IgD-negative memory B cell (primary cell): ENCODE measurements around the gene MYO3B. TPM values are rescaled to one million over a fixed set of nuclear protein-coding genes. Genes with fewer than 3 reads are reported as not detected.

ENCODE experiments used
- H3K27ac Mint-ChIP-seq, 3 donors: one replicate each; pipeline ENCODE4 v1.8.0; 2020 to 2022; ENCODE audit warnings: mild to moderate bottlenecking in 3 of 3, mixed read lengths in 3 of 3, moderate library complexity in 1 of 3
- H3K27me3 Mint-ChIP-seq: one replicate; pipeline ENCODE4 v1.8.0; 2021; ENCODE audit warnings: mixed read lengths
- H3K36me3 Mint-ChIP-seq: one replicate; pipeline ENCODE4 v1.8.0; 2020; ENCODE audit warnings: mild to moderate bottlenecking, mixed read lengths
- H3K4me1 Mint-ChIP-seq, 3 donors: one replicate each; pipeline ENCODE4 v1.8.0; 2020 to 2022; ENCODE audit warnings: mixed read lengths in 3 of 3, mild to moderate bottlenecking in 1 of 3
- H3K4me3 Mint-ChIP-seq, 4 donors: one replicate each; pipeline ENCODE4 v1.8.0; 2020 to 2022; ENCODE audit warnings: mild to moderate bottlenecking in 4 of 4, mixed read lengths in 4 of 4, moderate library complexity in 3 of 4
- H3K9me3 Mint-ChIP-seq, 3 donors: one replicate each; pipeline ENCODE4 v1.8.0; 2020 to 2021; ENCODE audit warnings: mixed read lengths in 3 of 3, mild to moderate bottlenecking in 1 of 3
- polyA plus RNA-seq: library from polyadenylated mRNA; unstranded; fragments of 300-500 nt; fragmentation: Illumina TruSeq; gene quantifications from one replicate; pipeline ENCODE4 v1.2.3, GENCODE V29; 2021

The MYO3B gene
- polyA plus RNA-seq, 1 donor from 2014 or later: 0.23 TPM

DNA sequence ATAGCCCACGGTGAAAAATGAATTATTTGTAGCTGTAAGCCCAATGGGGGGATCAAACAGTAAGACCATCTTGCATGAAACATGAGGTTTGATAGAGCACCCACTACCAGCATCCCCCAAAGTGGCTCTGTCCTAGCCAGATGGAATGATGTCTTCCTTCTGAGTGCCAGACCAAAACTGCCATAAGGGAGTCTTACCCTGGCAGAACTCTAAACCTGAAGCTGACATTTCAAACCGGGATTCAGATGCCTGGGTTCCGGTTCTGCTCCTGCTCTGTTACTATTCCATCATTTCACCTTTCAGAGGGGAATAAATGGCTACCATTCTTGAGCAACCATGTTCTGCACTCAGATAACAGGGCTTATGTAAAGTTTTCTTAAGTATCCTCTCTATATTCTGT lies 67.4 kb downstream of the MYO3B start:
- Mint-ChIP-seq H3K27ac (no peak overlapping the region), H3K27me3 (peaks cover 6% of the 10 kb centered on the region), H3K36me3 (no peaks in the 10 kb centered on the region), H3K4me1 (no peaks in the 10 kb centered on the region), H3K4me3 (no peak overlapping the region), H3K9me3 (peaks cover 0 to 3% (median 2%) of the 10 kb centered on the region in 3 donors)

DNA sequence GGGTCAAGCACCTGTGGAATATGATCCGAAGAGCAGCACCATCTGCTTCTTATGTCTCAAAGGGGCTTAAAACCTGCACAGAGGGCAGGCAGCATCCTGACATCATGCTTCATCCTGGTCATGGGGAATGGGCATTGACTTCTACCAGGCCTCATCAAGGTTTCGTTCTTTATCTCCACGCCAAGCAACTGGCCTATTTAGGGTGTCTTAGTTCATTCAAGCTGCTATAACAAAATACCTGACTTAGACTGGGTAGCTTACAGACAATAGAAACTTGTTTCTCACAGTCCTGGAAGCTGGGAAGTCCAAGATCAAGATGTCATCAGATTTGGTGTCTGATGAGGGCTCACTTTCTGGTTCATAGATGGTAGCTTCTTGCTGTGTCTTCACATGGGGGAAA lies 69.4 kb downstream of the MYO3B start:
- no peak overlapping the region for H3K27ac Mint-ChIP-seq
- no peaks in the 10 kb centered on the region for H3K4me1 Mint-ChIP-seq
- no peak overlapping the region for H3K4me3 Mint-ChIP-seq
- peaks cover 6% of the 10 kb centered on the region for H3K27me3 Mint-ChIP-seq
- peaks cover 0 to 3% (median 2%) of the 10 kb centered on the region in 3 donors for H3K9me3 Mint-ChIP-seq
- no peaks in the 10 kb centered on the region for H3K36me3 Mint-ChIP-seq

DNA sequence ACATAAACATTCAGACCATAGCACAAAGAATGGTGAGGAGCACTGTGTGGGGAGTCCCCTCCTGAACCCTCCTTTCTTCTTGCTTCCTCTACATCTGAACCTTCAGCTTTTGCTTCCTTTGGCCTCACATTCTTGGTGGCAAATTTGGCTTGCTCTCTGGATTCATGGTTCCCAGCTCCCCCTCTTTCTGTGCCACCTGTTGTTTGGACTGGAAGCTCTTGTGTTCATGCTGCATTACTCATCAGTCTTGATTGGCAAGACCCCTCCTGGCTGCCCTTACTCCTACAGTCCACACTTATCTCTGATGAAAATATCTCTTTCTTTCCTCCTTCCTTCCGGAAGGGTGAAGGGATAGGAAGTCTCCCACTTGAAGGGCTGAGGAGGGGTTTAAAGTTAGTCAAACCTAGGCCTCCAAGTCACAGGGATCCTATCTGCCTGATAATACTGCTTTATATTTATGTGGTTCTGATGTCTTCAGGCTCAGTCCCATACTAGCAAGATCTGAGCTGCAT lies 70.0 kb downstream of the MYO3B start:
- Mint-ChIP-seq H3K4me3 (no peak overlapping the region), H3K9me3 (peaks cover 0 to 3% (median 3%) of the 10 kb centered on the region in 3 donors), H3K36me3 (no peaks in the 10 kb centered on the region), H3K27ac (no peak overlapping the region), H3K4me1 (no peaks in the 10 kb centered on the region), H3K27me3 (peaks cover 6% of the 10 kb centered on the region)

DNA sequence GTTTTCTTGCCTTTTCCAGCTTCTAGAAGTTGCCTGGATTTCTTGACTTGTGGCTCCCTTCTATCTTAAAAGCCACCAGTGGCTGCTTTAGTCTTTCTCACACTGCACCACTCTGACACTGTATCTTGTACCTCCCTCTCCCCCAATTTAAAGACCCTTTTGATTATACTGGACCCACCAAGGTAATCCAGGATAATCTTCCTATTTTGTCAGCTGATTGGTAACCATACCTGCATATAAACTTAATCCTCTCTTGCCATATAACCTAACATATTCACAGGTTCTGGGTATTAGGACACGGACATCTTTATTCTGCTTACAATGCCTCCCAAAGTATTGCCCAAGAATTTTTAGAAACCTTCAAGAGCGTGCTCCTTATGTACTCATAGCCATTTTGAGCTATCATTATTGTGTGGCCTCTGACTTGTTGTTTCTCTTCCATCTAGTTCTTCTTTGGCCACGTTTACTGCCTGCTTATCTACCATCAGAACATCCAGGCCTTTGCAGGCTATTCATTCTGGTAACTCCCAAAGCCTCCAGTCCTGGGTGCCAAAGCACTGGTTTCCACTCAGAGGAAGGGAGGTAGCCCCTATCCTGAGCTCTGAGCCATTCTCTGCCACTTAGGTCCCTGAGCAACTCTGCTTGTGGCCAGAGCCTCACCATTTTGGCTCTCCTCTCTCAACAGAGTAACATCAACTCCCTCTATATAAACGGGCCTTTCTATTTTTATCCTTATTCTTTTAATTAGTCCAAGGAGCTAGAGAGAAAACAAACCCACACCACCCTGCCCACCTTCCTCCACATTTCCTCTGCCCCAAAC lies 70.8 kb downstream of the MYO3B start:
- Mint-ChIP-seq H3K9me3 (peaks cover 0 to 4% (median 3%) of the 10 kb centered on the region in 3 donors), H3K36me3 (no peaks in the 10 kb centered on the region), H3K27me3 (peaks cover 4% of the 10 kb centered on the region), H3K27ac (no peak overlapping the region), H3K4me1 (no peaks in the 10 kb centered on the region), H3K4me3 (no peak overlapping the region)

DNA sequence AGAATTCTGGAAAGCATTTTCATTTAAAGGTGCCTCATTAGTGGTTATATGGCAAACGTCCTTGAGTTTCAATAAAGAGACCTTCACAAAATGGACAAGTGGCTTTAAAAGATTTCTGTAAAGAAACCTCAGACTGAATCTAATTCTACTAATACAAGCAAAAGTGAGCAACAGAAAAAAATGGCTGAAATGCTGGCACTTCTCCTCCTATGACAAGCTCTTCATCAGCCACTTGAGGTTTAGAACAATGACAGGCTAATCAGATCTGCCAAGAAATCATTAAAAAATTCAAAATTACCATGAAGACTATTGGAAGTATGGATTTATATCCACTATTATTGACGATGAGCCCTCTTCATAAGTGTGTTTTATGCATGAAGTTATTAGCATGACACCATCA lies 71.8 kb downstream of the MYO3B start:
- Mint-ChIP-seq H3K4me1 (no peaks in the 10 kb centered on the region), H3K4me3 (no peak overlapping the region), H3K27ac (no peak overlapping the region), H3K9me3 (peaks cover 0 to 4% (median 1%) of the 10 kb centered on the region in 3 donors), H3K27me3 (peaks cover 3% of the 10 kb centered on the region), H3K36me3 (no peaks in the 10 kb centered on the region)

DNA sequence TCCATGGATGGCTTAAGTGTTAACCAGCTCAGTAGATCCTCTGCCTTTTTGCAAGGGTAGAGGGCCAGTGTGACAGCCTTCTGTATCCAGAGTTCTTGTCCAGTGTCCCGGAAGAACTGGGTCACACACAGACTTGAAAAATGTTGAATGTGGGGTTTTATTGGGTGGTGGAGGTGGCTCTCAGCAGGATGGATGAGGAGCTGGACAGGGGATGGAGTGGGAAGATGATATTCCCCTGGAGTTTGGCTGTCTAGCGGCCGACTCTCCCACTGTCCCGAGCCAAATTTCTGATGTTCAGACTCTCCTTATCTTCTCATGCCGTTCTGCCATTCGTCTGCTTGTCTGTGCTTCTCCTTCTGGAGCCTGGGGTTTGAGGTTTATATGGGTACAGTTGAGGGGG lies 72.6 kb downstream of the MYO3B start:
- H3K27me3 Mint-ChIP-seq: no peaks in the 10 kb centered on the region
- peaks cover 0 to 4% (median 0%) of the 10 kb centered on the region in 3 donors for H3K9me3 Mint-ChIP-seq
- no peak overlapping the region for H3K27ac Mint-ChIP-seq
- H3K36me3 Mint-ChIP-seq: no peaks in the 10 kb centered on the region
- no peak overlapping the region for H3K4me3 Mint-ChIP-seq
- no peaks in the 10 kb centered on the region for H3K4me1 Mint-ChIP-seq

DNA sequence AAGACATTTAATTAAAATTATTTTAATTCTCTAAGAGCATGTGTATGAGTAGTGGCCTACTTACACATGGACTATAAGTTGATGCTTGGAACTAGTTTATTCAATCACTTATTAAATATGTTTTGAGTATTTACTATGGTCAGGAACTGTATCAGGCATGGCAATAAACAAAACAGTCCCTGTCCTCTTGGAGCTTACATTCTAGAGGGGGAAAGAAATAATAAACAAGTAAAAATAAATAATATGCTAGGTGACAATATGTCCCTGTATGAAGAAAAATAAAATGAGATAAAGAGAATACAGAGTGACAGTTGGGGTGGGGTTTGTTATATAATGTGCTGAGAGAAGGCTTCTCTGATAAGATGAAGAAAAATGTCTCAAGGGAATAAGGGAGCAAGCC lies 74.5 kb downstream of the MYO3B start:
- Mint-ChIP-seq H3K4me1 (no peaks in the 10 kb centered on the region), H3K9me3 (peaks cover 0 to 4% (median 0%) of the 10 kb centered on the region in 3 donors), H3K4me3 (no peak overlapping the region)

DNA sequence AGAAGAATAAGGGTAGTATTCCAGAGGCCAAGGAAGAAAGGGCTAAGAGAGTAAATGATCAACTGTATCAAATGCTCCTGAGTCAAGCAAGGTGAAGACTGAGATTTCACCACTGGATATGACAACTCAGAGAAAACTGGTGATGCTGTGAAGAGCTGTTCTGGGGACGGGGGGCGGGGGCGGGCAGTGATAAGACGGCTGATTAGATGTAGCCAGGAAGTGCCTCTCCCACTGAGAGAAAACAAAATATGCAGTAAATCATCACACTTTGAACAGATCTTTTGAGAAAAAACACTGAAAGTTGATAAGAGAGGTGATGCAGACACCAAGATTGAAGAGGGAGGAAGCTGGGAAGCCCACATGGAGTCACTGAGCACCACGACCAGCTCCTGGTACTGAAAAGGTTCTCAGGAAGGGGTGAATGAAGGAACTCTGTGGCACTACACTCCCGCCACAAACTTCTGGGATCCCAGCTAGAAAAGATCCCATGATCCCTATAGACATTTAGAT lies 75.8 kb downstream of the MYO3B start:
- H3K9me3 Mint-ChIP-seq: peaks cover 0 to 4% (median 0%) of the 10 kb centered on the region in 3 donors
- no peaks in the 10 kb centered on the region for H3K27me3 Mint-ChIP-seq
- no peaks in the 10 kb centered on the region for H3K4me1 Mint-ChIP-seq
- H3K27ac Mint-ChIP-seq: no peak overlapping the region
- peaks cover 1% of the 10 kb centered on the region for H3K36me3 Mint-ChIP-seq
- H3K4me3 Mint-ChIP-seq: no peak overlapping the region

More for the DNA sequence above, 74.5 kb downstream of the MYO3B start:
- peaks cover 1% of the 10 kb centered on the region for H3K36me3 Mint-ChIP-seq
- no peak overlapping the region for H3K27ac Mint-ChIP-seq
- H3K27me3 Mint-ChIP-seq: no peaks in the 10 kb centered on the region

DNA sequence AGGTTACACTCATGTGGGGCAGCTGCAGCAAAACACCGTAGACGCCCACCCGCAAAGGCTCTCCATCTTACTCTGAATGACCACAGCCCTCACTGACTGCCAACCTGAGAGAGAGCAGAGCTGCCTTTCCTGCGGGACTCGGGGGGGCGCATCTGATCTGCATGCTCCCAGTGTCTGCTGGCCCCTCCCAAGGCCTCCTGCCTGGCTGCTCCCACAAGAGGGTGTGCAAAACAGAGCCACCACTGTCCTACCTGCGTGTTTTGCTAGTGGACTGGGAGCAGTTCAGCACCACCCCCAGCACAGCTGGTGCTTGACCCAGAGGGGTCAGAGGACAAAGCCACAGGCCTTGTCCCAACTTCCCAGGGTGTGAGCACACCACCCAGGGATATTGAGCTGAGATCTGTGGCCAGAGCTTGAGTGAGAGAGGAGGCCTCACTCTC lies 76.4 kb downstream of the MYO3B start:
- H3K4me3 Mint-ChIP-seq: no peak overlapping the region
- H3K36me3 Mint-ChIP-seq: peaks cover 1% of the 10 kb centered on the region
- no peak overlapping the region for H3K27ac Mint-ChIP-seq
- no peaks in the 10 kb centered on the region for H3K27me3 Mint-ChIP-seq
- no peaks in the 10 kb centered on the region for H3K4me1 Mint-ChIP-seq
- H3K9me3 Mint-ChIP-seq: peaks cover 0 to 4% (median 0%) of the 10 kb centered on the region in 3 donors

DNA sequence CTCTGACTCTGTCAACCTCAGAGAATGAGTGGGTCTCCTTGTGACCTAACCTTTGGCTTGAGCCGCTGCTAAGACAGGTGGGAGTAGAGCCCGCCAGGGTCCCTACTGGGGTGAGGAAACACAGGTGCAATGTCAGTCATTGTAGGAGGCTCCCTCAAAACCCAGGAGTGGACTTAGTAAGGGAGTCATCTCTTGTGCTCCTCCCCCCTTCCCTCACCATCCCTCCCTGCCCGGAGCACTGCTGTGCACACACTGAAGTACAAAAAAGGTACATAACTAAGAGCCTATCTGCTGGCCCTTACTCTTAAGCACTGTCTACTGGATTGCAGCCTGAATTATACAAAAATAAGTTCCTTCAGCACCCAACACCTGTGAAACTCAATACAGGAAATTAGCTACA lies 77.2 kb downstream of the MYO3B start:
- H3K36me3 Mint-ChIP-seq: peaks cover 1% of the 10 kb centered on the region
- H3K4me3 Mint-ChIP-seq: no peak overlapping the region
- H3K27ac Mint-ChIP-seq: no peak overlapping the region
- H3K27me3 Mint-ChIP-seq: no peaks in the 10 kb centered on the region
- peaks cover 0 to 4% (median 0%) of the 10 kb centered on the region in 3 donors for H3K9me3 Mint-ChIP-seq
- no peaks in the 10 kb centered on the region for H3K4me1 Mint-ChIP-seq

DNA sequence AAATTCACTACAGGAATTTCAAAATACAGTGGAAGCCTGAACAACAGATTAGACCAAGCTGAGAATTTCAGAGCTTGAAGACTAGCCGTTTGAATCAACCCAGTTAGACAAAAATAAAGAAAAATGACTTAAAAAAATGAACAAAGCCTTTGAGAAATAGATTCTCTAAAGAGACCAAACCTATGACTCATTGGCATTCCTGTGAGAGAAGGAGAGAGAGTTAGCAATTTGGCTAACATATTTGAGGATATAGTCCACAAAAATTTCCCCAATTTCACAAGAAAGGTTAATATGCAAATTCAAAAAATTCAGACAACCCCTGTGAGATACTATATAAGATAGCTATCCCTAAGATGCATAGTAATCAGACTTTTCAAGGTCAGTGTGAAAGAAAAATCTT lies 78.0 kb downstream of the MYO3B start:
- Mint-ChIP-seq H3K36me3 (peaks cover 1% of the 10 kb centered on the region), H3K9me3 (peaks cover 0 to 4% (median 0%) of the 10 kb centered on the region in 3 donors), H3K27ac (no peak overlapping the region), H3K4me3 (no peak overlapping the region), H3K27me3 (no peaks in the 10 kb centered on the region), H3K4me1 (no peaks in the 10 kb centered on the region)

DNA sequence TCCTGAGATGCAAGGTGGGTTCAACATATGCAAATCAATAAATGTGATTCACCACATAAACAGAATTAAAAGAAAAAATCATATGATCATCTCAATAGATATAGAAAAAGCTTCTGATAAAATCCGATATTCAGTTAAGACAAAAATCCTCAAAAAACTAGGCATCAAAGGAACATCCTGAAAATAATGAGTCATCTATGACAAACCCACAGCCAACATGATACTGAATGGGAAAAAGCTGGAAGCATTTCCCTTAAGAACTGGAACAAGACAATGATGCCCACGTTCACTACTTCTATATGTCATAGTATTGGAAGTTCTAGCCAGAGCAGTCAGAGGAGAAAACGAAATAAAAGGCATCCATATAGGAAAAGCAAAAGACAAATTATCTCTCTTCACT lies 80.4 kb downstream of the MYO3B start:
- Mint-ChIP-seq H3K36me3 (peaks cover 4% of the 10 kb centered on the region), H3K27ac (no peak overlapping the region), H3K9me3 (peaks cover 0 to 4% (median 0%) of the 10 kb centered on the region in 3 donors), H3K4me1 (no peaks in the 10 kb centered on the region), H3K27me3 (no peaks in the 10 kb centered on the region), H3K4me3 (no peak overlapping the region)

DNA sequence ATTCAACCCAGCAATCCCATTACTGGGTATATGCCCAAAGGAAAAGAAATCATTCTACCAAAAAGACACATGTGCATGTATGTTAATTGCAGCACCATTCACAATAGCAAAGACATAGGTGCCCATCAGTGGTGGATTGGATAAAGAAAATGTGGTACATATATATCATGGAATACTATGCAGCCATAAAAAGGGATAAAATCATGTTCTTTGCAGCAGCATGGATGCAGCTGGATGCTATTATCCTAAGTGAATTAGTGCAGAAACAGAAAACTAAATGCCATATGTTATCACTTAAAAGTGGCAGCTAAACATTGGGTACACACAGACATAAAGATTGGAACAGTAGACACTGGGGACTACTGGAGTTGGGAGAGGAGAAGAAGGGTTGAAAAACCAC lies 82.2 kb downstream of the MYO3B start:
- Mint-ChIP-seq H3K4me1 (no peaks in the 10 kb centered on the region), H3K4me3 (no peak overlapping the region), H3K36me3 (peaks cover 4% of the 10 kb centered on the region), H3K27ac (no peak overlapping the region), H3K27me3 (no peaks in the 10 kb centered on the region), H3K9me3 (peaks cover 0 to 2% (median 0%) of the 10 kb centered on the region in 3 donors)

DNA sequence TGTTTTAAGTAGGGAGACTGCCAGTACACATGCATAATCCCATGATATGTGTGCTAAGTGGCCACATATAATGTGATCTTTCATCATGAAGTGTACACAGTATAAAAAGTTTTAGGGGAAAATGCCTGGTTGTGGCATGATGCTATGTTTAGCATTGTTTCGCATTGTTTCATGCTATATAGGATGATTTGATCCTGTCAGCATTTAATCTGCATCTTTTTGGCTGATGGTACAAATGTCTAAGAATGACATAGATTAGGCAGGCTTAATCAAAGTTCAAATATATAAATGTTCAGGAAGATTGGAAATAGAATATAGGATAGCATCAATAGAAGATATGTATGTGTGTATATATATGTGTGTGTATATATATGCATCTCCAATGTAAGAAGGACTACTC lies 83.6 kb downstream of the MYO3B start:
- Mint-ChIP-seq H3K36me3 (peaks cover 4% of the 10 kb centered on the region), H3K4me3 (no peak overlapping the region), H3K9me3 (peaks cover 0 to 2% (median 0%) of the 10 kb centered on the region in 3 donors), H3K27ac (no peak overlapping the region), H3K27me3 (no peaks in the 10 kb centered on the region), H3K4me1 (no peaks in the 10 kb centered on the region)

DNA sequence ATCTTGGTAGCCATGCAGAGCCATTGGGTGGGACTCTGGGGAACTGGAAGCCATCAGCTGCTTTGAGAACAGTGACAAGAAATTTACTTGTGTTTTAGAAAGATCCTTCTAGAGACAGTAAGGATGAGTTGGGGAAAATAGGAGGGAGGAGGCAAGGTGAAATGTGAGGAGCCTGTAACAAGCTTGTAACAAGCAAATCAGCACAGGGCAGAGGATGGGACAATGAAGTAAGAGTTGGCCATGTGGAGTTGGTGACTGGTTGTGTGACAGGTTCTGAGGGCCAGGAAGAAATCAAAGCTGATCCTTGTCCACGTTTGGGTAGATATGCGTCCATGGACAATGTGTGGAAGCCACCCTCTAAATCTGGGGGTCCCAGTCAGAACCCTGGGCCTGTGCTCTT lies 84.4 kb downstream of the MYO3B start:
- Mint-ChIP-seq H3K27ac (no peak overlapping the region), H3K4me3 (no peak overlapping the region), H3K36me3 (peaks cover 3% of the 10 kb centered on the region), H3K4me1 (no peaks in the 10 kb centered on the region), H3K9me3 (peaks cover 0 to 2% (median 0%) of the 10 kb centered on the region in 3 donors), H3K27me3 (no peaks in the 10 kb centered on the region)

DNA sequence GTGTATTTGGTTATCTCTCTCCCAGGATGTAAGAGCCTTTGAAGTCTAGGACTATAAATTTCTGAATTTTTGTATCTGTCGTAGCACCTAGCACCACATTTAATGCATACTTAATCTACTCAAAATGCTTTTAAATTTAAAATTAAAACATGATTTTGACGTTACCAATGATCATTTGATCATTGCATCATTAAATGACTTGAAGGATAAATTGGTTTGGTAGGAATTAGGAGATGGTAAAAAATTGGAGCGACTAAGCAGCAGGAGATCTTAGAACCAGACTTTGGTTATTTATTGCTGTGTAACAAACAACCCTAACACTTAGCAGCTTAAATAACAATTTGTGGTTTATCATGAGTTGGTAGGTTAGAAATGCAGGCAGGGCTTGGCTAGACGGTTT lies 84.9 kb downstream of the MYO3B start:
- Mint-ChIP-seq H3K36me3 (peaks cover 3% of the 10 kb centered on the region), H3K4me1 (no peaks in the 10 kb centered on the region), H3K27ac (no peak overlapping the region), H3K4me3 (no peak overlapping the region), H3K9me3 (peaks cover 0 to 2% (median 0%) of the 10 kb centered on the region in 3 donors), H3K27me3 (peaks cover 1% of the 10 kb centered on the region)
